HEK293 (cell line): ENCODE measurements around the gene FRY.

Experiments
- CTCF ChIA-PET: fragments of 350-600 bp; formaldehyde crosslinking; extraction: SDS; loops from one replicate; lab custom pipeline; 2021; ENCODE audit warnings: antibody characterized with exemption; lab: Yijun Ruan, JAX
- POLR2A ChIA-PET: fragments of 300-600 bp; formaldehyde crosslinking; extraction: SDS; loops from one replicate; lab custom pipeline; 2020; ENCODE audit warnings: antibody characterized with exemption, inconsistent platforms; lab: Yijun Ruan, JAX
- H3K27ac ChIP-seq: fragments of 200-500 bp; sonication (Bioruptor generic); 2 replicates; pipeline ENCODE4 v1.5.1; 2014; ENCODE audit warnings: low read depth, low read length, control low read depth, inconsistent platforms; ENCODE audit errors: extremely low read depth
- H3K36me3 ChIP-seq, 2 experiments: fragments of 200-500 bp in 1 of 2; sonication (Bioruptor generic) in 1 of 2; 1 replicate in 1 of 2; 2 replicates in 1 of 2; pipeline ENCODE4 v1.5.1; 2014 to 2017; ENCODE audit warnings: inconsistent platforms in 2 of 2, low read length in 2 of 2; ENCODE audit not compliant: control insufficient read depth in 2 of 2, insufficient read depth in 1 of 2
- H3K4me1 ChIP-seq: fragments of 200-500 bp; sonication (Bioruptor generic); 2 replicates; pipeline ENCODE4 v1.5.1; 2014; ENCODE audit warnings: mild to moderate bottlenecking, low read length, inconsistent platforms; ENCODE audit not compliant: control insufficient read depth, insufficient read depth
- H3K4me3 ChIP-seq: 2 replicates; pipeline ENCODE4 v1.5.1; 2011; ENCODE audit warnings: low read depth, mild to moderate bottlenecking, control low read depth, low read length, moderate library complexity
- H3K9me3 ChIP-seq: fragments of 200-500 bp; sonication (Bioruptor generic); 2 replicates; pipeline ENCODE4 v1.5.1; 2014; ENCODE audit warnings: low read depth, low read length, inconsistent platforms; ENCODE audit not compliant: control insufficient read depth, insufficient read depth
- TCF7L2 ChIP-seq: IDR thresholded peaks from 2 replicates; pipeline ENCODE4 v1.6.1; 2011; ENCODE audit warnings: low read depth, mild to moderate bottlenecking, inconsistent platforms, low read length, moderate library complexity, borderline replicate concordance
- ZBTB20 ChIP-seq: fragments of 450-650 bp; formaldehyde crosslinking; IDR thresholded peaks from 2 replicates; pipeline ENCODE4 v1.5.1; 2016; ENCODE audit warnings: missing biosample characterization, missing genetic modification characterization
- ZBTB48 ChIP-seq: fragments of 450-650 bp; formaldehyde crosslinking; IDR thresholded peaks from 2 replicates; pipeline ENCODE4 v1.5.1; 2016; ENCODE audit warnings: missing biosample characterization, missing genetic modification characterization
- ZNF132 ChIP-seq: fragments of 450-650 bp; formaldehyde crosslinking; IDR thresholded peaks from 2 replicates; pipeline ENCODE4 v1.5.1; 2017; ENCODE audit warnings: missing biosample characterization, missing genetic modification characterization, borderline replicate concordance
- ZNF184 ChIP-seq: fragments of 450-650 bp; IDR thresholded peaks from 2 replicates; pipeline ENCODE4 v1.5.1; 2018; ENCODE audit warnings: missing biosample characterization, mild to moderate bottlenecking, missing genetic modification characterization
- ZNF239 ChIP-seq: fragments of 450-650 bp; formaldehyde crosslinking; IDR thresholded peaks from 2 replicates; pipeline ENCODE4 v1.5.1; 2016; ENCODE audit warnings: missing biosample characterization, missing genetic modification characterization
- ZNF37A ChIP-seq: fragments of 450-650 bp; IDR thresholded peaks from 2 replicates; pipeline ENCODE4 v1.5.1; 2018; ENCODE audit warnings: missing biosample characterization, missing genetic modification characterization
- ZNF585B ChIP-seq: fragments of 450-650 bp; formaldehyde crosslinking; IDR thresholded peaks from 2 replicates; pipeline ENCODE4 v1.5.1; 2016; ENCODE audit warnings: missing biosample characterization, missing genetic modification characterization
- ZSCAN16 ChIP-seq: fragments of 450-650 bp; formaldehyde crosslinking; IDR thresholded peaks from 2 replicates; pipeline ENCODE4 v1.5.1; 2016; ENCODE audit warnings: missing biosample characterization, missing genetic modification characterization
- TF ChIP-seq, protein P1 (sequence below): fragments of 450-650 bp; formaldehyde crosslinking; IDR thresholded peaks from 2 replicates; pipeline ENCODE4 v1.5.1; 2017; ENCODE audit warnings: missing biosample characterization, missing genetic modification characterization
- TF ChIP-seq, protein P2 (sequence below): fragments of 450-650 bp; formaldehyde crosslinking; IDR thresholded peaks from 2 replicates; pipeline ENCODE4 v1.5.1; 2016; ENCODE audit warnings: missing biosample characterization, missing genetic modification characterization
- TF ChIP-seq, protein P3 (sequence below): fragments of 450-650 bp; formaldehyde crosslinking; conservative IDR thresholded peaks from 2 replicates; pipeline ENCODE4 v1.5.1; 2016; ENCODE audit warnings: low read depth, missing biosample characterization, missing genetic modification characterization
- TF ChIP-seq, protein P4 (sequence below): fragments of 450-650 bp; formaldehyde crosslinking; IDR thresholded peaks from 2 replicates; pipeline ENCODE4 v1.5.1; 2016; ENCODE audit warnings: missing biosample characterization, missing genetic modification characterization
- TF ChIP-seq, protein P5 (sequence below): fragments of 450-650 bp; formaldehyde crosslinking; IDR thresholded peaks from 2 replicates; pipeline ENCODE4 v1.5.1; 2016; ENCODE audit warnings: missing biosample characterization, missing genetic modification characterization
- TF ChIP-seq, protein P6 (sequence below): fragments of 450-650 bp; formaldehyde crosslinking; IDR thresholded peaks from 2 replicates; pipeline ENCODE4 v1.5.1; 2016; ENCODE audit warnings: missing biosample characterization, missing genetic modification characterization, low read depth
- TF ChIP-seq, protein P7 (sequence below): fragments of 450-650 bp; formaldehyde crosslinking; IDR thresholded peaks from 2 replicates; pipeline ENCODE4 v1.5.1; 2016; ENCODE audit warnings: missing biosample characterization, missing genetic modification characterization
- TF ChIP-seq, protein P8 (sequence below): fragments of 450-650 bp; formaldehyde crosslinking; IDR thresholded peaks from 2 replicates; pipeline ENCODE4 v1.5.1; 2016; ENCODE audit warnings: missing biosample characterization, missing genetic modification characterization

Gene FRY

DNA sequence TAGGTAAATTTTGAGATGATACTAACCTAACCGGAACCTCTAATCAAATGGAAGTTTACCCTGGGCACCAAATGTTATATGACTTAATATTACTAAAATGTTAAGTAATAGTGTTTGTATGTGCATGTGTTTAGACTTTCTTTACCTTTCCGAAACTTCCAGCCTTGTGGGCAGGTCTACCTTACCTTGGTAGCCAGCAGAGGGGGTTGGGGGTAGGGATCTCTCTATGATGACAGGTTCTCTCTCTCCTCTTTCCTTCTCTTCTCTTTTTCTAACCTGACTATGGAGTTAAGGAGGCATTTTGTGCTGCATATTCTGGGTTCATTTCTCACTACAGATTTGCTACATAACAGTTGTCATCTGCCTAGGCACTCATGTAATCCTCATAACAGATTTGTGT is 6.8 kb upstream of the FRY start:
- no peaks in the 10 kb centered on the region for H3K4me1 ChIP-seq
- no peak overlapping the region for H3K27ac ChIP-seq
- CTCF ChIA-PET, result no interaction called here
- no peaks in the 10 kb centered on the region for H3K9me3 ChIP-seq
- TF ChIP-seq ZNF239 (tag by site-specific recombination) (no peak), ZSCAN16 (no peak), ZBTB48 (no peak), ZNF184 (tag by site-specific recombination) (no peak)
- TF ChIP-seq, protein P1, sequence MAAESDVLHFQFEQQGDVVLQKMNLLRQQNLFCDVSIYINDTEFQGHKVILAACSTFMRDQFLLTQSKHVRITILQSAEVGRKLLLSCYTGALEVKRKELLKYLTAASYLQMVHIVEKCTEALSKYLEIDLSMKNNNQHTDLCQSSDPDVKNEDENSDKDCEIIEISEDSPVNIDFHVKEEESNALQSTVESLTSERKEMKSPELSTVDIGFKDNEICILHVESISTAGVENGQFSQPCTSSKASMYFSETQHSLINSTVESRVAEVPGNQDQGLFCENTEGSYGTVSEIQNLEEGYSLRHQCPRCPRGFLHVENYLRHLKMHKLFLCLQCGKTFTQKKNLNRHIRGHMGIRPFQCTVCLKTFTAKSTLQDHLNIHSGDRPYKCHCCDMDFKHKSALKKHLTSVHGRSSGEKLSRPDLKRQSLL, result no peak
- TF ChIP-seq, protein P2, sequence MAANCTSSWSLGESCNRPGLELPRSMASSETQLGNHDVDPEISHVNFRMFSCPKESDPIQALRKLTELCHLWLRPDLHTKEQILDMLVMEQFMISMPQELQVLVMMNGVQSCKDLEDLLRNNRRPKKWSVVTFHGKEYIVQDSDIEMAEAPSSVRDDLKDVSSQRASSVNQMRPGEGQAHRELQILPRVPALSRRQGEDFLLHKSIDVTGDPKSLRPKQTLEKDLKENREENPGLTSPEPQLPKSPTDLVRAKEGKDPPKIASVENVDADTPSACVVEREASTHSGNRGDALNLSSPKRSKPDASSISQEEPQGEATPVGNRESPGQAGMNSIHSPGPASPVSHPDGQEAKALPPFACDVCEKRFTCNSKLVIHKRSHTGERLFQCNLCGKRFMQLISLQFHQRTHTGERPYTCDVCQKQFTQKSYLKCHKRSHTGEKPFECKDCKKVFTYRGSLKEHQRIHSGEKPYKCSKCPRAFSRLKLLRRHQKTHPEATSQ (tag by site-specific recombination), result no peak
- TF ChIP-seq, protein P3, sequence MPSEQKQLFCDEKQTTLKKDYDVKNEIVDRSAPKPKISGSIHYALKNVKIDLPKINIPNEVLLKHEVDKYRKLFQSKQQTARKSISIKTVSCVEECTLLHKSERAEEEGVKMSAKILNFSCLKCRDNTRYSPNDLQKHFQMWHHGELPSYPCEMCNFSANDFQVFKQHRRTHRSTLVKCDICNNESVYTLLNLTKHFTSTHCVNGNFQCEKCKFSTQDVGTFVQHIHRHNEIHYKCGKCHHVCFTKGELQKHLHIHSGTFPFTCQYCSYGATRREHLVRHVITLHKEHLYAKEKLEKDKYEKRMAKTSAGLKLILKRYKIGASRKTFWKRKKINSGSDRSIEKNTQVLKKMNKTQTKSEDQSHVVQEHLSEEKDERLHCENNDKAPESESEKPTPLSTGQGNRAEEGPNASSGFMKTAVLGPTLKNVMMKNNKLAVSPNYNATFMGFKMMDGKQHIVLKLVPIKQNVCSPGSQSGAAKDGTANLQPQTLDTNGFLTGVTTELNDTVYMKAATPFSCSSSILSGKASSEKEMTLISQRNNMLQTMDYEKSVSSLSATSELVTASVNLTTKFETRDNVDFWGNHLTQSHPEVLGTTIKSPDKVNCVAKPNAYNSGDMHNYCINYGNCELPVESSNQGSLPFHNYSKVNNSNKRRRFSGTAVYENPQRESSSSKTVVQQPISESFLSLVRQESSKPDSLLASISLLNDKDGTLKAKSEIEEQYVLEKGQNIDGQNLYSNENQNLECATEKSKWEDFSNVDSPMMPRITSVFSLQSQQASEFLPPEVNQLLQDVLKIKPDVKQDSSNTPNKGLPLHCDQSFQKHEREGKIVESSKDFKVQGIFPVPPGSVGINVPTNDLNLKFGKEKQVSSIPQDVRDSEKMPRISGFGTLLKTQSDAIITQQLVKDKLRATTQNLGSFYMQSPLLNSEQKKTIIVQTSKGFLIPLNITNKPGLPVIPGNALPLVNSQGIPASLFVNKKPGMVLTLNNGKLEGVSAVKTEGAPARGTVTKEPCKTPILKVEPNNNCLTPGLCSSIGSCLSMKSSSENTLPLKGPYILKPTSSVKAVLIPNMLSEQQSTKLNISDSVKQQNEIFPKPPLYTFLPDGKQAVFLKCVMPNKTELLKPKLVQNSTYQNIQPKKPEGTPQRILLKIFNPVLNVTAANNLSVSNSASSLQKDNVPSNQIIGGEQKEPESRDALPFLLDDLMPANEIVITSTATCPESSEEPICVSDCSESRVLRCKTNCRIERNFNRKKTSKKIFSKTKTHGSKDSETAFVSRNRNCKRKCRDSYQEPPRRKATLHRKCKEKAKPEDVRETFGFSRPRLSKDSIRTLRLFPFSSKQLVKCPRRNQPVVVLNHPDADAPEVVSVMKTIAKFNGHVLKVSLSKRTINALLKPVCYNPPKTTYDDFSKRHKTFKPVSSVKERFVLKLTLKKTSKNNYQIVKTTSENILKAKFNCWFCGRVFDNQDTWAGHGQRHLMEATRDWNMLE (tag by site-specific recombination), result no peak
- TF ChIP-seq, protein P4, sequence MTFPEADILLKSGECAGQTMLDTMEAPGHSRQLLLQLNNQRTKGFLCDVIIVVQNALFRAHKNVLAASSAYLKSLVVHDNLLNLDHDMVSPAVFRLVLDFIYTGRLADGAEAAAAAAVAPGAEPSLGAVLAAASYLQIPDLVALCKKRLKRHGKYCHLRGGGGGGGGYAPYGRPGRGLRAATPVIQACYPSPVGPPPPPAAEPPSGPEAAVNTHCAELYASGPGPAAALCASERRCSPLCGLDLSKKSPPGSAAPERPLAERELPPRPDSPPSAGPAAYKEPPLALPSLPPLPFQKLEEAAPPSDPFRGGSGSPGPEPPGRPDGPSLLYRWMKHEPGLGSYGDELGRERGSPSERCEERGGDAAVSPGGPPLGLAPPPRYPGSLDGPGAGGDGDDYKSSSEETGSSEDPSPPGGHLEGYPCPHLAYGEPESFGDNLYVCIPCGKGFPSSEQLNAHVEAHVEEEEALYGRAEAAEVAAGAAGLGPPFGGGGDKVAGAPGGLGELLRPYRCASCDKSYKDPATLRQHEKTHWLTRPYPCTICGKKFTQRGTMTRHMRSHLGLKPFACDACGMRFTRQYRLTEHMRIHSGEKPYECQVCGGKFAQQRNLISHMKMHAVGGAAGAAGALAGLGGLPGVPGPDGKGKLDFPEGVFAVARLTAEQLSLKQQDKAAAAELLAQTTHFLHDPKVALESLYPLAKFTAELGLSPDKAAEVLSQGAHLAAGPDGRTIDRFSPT (tag by site-specific recombination), result no peak
- TF ChIP-seq, protein P5, sequence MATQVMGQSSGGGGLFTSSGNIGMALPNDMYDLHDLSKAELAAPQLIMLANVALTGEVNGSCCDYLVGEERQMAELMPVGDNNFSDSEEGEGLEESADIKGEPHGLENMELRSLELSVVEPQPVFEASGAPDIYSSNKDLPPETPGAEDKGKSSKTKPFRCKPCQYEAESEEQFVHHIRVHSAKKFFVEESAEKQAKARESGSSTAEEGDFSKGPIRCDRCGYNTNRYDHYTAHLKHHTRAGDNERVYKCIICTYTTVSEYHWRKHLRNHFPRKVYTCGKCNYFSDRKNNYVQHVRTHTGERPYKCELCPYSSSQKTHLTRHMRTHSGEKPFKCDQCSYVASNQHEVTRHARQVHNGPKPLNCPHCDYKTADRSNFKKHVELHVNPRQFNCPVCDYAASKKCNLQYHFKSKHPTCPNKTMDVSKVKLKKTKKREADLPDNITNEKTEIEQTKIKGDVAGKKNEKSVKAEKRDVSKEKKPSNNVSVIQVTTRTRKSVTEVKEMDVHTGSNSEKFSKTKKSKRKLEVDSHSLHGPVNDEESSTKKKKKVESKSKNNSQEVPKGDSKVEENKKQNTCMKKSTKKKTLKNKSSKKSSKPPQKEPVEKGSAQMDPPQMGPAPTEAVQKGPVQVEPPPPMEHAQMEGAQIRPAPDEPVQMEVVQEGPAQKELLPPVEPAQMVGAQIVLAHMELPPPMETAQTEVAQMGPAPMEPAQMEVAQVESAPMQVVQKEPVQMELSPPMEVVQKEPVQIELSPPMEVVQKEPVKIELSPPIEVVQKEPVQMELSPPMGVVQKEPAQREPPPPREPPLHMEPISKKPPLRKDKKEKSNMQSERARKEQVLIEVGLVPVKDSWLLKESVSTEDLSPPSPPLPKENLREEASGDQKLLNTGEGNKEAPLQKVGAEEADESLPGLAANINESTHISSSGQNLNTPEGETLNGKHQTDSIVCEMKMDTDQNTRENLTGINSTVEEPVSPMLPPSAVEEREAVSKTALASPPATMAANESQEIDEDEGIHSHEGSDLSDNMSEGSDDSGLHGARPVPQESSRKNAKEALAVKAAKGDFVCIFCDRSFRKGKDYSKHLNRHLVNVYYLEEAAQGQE (tag by site-specific recombination), result no peak
- POLR2A ChIA-PET, result no interaction called here
- no peak overlapping the region for H3K4me3 ChIP-seq
- H3K36me3 ChIP-seq, result no peaks in the 10 kb centered on the region

DNA sequence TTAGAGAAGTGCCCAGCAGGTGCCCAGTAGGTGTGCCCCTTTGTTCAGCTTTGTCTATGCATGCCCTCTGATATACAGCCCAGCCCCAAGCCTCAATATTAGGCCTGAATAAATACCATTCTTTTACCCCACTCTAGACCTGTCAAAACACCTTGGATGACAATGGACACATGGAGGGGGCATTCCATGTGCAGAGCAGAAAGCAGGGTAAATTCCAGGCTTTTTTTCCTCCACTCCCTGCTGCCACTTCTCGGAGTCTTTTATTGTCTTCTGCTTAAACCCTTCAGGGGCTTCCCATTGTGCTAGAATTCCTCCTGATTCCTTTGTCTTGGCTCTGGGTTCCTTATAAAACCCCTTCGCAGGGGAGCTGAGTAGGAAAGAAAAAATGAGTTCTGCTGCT is 5.8 kb upstream of the FRY start:
- H3K27ac ChIP-seq, result no peak overlapping the region
- POLR2A ChIA-PET, result no interaction called here
- TF ChIP-seq, protein P6, sequence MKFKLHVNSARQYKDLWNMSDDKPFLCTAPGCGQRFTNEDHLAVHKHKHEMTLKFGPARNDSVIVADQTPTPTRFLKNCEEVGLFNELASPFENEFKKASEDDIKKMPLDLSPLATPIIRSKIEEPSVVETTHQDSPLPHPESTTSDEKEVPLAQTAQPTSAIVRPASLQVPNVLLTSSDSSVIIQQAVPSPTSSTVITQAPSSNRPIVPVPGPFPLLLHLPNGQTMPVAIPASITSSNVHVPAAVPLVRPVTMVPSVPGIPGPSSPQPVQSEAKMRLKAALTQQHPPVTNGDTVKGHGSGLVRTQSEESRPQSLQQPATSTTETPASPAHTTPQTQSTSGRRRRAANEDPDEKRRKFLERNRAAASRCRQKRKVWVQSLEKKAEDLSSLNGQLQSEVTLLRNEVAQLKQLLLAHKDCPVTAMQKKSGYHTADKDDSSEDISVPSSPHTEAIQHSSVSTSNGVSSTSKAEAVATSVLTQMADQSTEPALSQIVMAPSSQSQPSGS (tag by site-specific recombination), result no peak
- TF ChIP-seq ZNF585B (tag by site-specific recombination), result no peak
- TF ChIP-seq TCF7L2, result no peak
- no peak for TF ChIP-seq ZNF132 (tag by site-specific recombination)
- TF ChIP-seq, protein P7, sequence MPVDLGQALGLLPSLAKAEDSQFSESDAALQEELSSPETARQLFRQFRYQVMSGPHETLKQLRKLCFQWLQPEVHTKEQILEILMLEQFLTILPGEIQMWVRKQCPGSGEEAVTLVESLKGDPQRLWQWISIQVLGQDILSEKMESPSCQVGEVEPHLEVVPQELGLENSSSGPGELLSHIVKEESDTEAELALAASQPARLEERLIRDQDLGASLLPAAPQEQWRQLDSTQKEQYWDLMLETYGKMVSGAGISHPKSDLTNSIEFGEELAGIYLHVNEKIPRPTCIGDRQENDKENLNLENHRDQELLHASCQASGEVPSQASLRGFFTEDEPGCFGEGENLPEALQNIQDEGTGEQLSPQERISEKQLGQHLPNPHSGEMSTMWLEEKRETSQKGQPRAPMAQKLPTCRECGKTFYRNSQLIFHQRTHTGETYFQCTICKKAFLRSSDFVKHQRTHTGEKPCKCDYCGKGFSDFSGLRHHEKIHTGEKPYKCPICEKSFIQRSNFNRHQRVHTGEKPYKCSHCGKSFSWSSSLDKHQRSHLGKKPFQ (tag by site-specific recombination), result no peak
- TF ChIP-seq, protein P8, sequence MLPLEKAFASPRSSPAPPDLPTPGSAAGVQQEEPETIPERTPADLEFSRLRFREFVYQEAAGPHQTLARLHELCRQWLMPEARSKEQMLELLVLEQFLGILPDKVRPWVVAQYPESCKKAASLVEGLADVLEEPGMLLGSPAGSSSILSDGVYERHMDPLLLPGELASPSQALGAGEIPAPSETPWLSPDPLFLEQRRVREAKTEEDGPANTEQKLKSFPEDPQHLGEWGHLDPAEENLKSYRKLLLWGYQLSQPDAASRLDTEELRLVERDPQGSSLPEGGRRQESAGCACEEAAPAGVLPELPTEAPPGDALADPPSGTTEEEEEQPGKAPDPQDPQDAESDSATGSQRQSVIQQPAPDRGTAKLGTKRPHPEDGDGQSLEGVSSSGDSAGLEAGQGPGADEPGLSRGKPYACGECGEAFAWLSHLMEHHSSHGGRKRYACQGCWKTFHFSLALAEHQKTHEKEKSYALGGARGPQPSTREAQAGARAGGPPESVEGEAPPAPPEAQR (tag by site-specific recombination), result no peak
- TF ChIP-seq ZBTB20, result no peak
- no peak for TF ChIP-seq ZNF37A (tag by site-specific recombination)

More for the DNA sequence above, 5.8 kb upstream of the FRY start:
- Histone ChIP-seq H3K9me3 (no peaks in the 10 kb centered on the region), H3K4me1 (no peaks in the 10 kb centered on the region), H3K4me3 (no peak overlapping the region), H3K36me3 (no peaks in the 10 kb centered on the region)
- CTCF ChIA-PET, result no interaction called here
